Femur (tissue), 1 donor: ENCODE measurements around the gene NFYA.
"Not testable (repeated sequence)": the region's sequence is repeated elsewhere in the genome, so short reads cannot be mapped to it uniquely, and the experiment has no call there.

ENCODE experiments used
- DNase-seq: peaks from one replicate; pipeline ENCODE4 v3.0.0-alpha.2; 2017

NFYA gene

GRCh38 chr6:41073968-41074691 is 1.4 kb downstream of the NFYA start:
- DNase-seq = no peak

- DNase-seq = no peak
Measured at GRCh38 chr6:41074692-41075436, 2.1 kb downstream of the NFYA start.

- no peak for DNase-seq
Measured at GRCh38 chr6:41075651-41076626, 3.2 kb downstream of the NFYA start.

- DNase-seq = no peak
Measured at GRCh38 chr6:41077536-41077935, 4.8 kb downstream of the NFYA start.

- DNase-seq = no peak
Measured at GRCh38 chr6:41078101-41078500, 5.3 kb downstream of the NFYA start.

GRCh38 chr6:41079080-41079479 is 6.3 kb downstream of the NFYA start:
- no peak for DNase-seq

- DNase-seq = no peak
Measured at GRCh38 chr6:41080621-41081020, 7.8 kb downstream of the NFYA start.

GRCh38 chr6:41083072-41083471 is 10.3 kb downstream of the NFYA start:
- DNase-seq = no peak

- DNase-seq = no peak
Measured at GRCh38 chr6:41085182-41085581, 12.4 kb downstream of the NFYA start.

- DNase-seq = no peak
Measured at GRCh38 chr6:41088451-41088850, 15.7 kb downstream of the NFYA start.

- no peak for DNase-seq
Measured at GRCh38 chr6:41090841-41091761, 18.3 kb downstream of the NFYA start.

- no peak for DNase-seq
Measured at GRCh38 chr6:41092421-41093140, 19.8 kb downstream of the NFYA start.

- DNase-seq = no peak
Measured at GRCh38 chr6:41093729-41094128, 21.0 kb downstream of the NFYA start.

- no peak for DNase-seq
Measured at GRCh38 chr6:41097467-41098090, 24.8 kb downstream of the NFYA start.

- no peak for DNase-seq
Measured at GRCh38 chr6:41098366-41098765, 25.6 kb downstream of the NFYA start.

GRCh38 chr6:41100871-41101287 is 28.1 kb downstream of the NFYA start:
- peak; percentile 39 for DNase-seq

GRCh38 chr6:41103847-41104246 is 31.1 kb downstream of the NFYA start:
- no peak for DNase-seq

GRCh38 chr6:41111017-41111416 is 38.2 kb downstream of the NFYA start:
- DNase-seq = no peak

- DNase-seq = not testable (repeated sequence)
Measured at GRCh38 chr6:41115027-41115426, 42.3 kb downstream of the NFYA start.

GRCh38 chr6:41119508-41119907 is 46.7 kb downstream of the NFYA start:
- no peak for DNase-seq

- DNase-seq = no peak
Measured at GRCh38 chr6:41120058-41120457, 47.3 kb downstream of the NFYA start.
